Stimulated activated CD8-positive, alpha-beta memory T cell treated with anti-CD3 and anti-CD28 coated beads, Interleukin-4, amount 100 ng/mL, for 48 hours (primary cell): ENCODE results near the gene CXCL1.

Experiments used
- DNase-seq: peaks from one replicate; pipeline ENCODE4 v3.0.0-alpha.2; 2020

CXCL1 gene

GRCh38 chr4:73853246-73853704 lies 15.9 kb upstream of the CXCL1 start, which contains the start of gene PF4V1:
Gene PF4V1 (plus strand): TSS chr4:73853296. CDS start chr4:73853363, 67 bp downstream.
- no peak for DNase-seq

- no peak for DNase-seq
Observed at GRCh38 chr4:73853718-73854473, 15.3 kb upstream of the CXCL1 start.

GRCh38 chr4:73855406-73855805 lies 13.8 kb upstream of the CXCL1 start:
- no peak for DNase-seq

- no peak for DNase-seq
Observed at GRCh38 chr4:73856518-73856917, 12.7 kb upstream of the CXCL1 start.

GRCh38 chr4:73859614-73860088 lies 9.5 kb upstream of the CXCL1 start:
- DNase-seq = no peak

GRCh38 chr4:73860181-73860580 lies 9.0 kb upstream of the CXCL1 start:
- no peak for DNase-seq

- DNase-seq = no peak
Observed at GRCh38 chr4:73860917-73861316, 8.3 kb upstream of the CXCL1 start.

GRCh38 chr4:73862322-73862721 lies 6.9 kb upstream of the CXCL1 start:
- DNase-seq = no peak

- DNase-seq = no peak
Observed at GRCh38 chr4:73864365-73864764, 4.8 kb upstream of the CXCL1 start.

GRCh38 chr4:73864961-73865360 lies 4.2 kb upstream of the CXCL1 start:
- no peak for DNase-seq

- DNase-seq = no peak
Observed at GRCh38 chr4:73865431-73866096, 3.6 kb upstream of the CXCL1 start.

- no peak for DNase-seq
Observed at GRCh38 chr4:73866246-73866645, 2.9 kb upstream of the CXCL1 start.

GRCh38 chr4:73867783-73868182 lies 1.4 kb upstream of the CXCL1 start:
- DNase-seq = no peak

- no peak for DNase-seq
Observed at GRCh38 chr4:73868206-73869129, 725 bp upstream of the CXCL1 start.

GRCh38 chr4:73870260-73870659 lies 1.1 kb downstream of the CXCL1 start:
- DNase-seq = no peak

GRCh38 chr4:73870768-73871167 lies 1.6 kb downstream of the CXCL1 start:
- no peak for DNase-seq

- DNase-seq = no peak
Observed at GRCh38 chr4:73871511-73872310, 2.5 kb downstream of the CXCL1 start.

GRCh38 chr4:73872316-73873108 lies 3.3 kb downstream of the CXCL1 start:
- no peak for DNase-seq

- no peak for DNase-seq
Observed at GRCh38 chr4:73874386-73874785, 5.2 kb downstream of the CXCL1 start.

GRCh38 chr4:73875401-73875800 lies 6.2 kb downstream of the CXCL1 start:
- no peak for DNase-seq

- DNase-seq = no peak
Observed at GRCh38 chr4:73883306-73883705, 14.1 kb downstream of the CXCL1 start.
